GM12801 (cell line): ENCODE measurements around the gene DISC1.

Experiments
- TF ChIP-seq, protein P1 (sequence below): IDR thresholded peaks from one replicate; pipeline ENCODE4 v1.5.1; 2011; ENCODE audit warnings: control low read depth; ENCODE audit not compliant: insufficient read length; ENCODE audit errors: extremely low read depth

Gene DISC1

DNA sequence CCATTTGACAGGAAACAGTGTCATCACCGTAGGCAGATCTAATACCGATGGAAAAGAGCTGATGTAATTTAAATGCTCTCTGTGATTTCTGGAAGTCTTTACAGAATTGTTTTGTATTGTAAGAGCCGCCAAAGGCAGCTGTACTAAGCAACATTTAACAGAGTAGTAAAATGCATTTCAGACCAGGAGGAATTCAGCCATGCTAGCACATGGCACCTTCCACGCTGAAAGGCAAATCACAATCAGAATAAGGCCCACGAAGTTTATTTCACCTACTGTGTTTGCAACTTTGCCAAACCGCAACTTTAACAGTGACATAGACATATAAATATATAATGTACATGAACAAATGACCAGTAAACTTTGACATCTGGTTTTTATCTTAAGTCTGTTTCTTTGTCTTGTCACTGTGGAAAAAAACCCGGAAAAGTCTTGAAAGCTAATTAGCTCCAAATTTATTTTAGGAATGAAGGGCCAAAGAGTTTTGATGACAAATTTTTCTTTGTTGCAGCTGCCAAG lies 26.1 kb upstream of the DISC1 start:
- TF ChIP-seq, protein P1, sequence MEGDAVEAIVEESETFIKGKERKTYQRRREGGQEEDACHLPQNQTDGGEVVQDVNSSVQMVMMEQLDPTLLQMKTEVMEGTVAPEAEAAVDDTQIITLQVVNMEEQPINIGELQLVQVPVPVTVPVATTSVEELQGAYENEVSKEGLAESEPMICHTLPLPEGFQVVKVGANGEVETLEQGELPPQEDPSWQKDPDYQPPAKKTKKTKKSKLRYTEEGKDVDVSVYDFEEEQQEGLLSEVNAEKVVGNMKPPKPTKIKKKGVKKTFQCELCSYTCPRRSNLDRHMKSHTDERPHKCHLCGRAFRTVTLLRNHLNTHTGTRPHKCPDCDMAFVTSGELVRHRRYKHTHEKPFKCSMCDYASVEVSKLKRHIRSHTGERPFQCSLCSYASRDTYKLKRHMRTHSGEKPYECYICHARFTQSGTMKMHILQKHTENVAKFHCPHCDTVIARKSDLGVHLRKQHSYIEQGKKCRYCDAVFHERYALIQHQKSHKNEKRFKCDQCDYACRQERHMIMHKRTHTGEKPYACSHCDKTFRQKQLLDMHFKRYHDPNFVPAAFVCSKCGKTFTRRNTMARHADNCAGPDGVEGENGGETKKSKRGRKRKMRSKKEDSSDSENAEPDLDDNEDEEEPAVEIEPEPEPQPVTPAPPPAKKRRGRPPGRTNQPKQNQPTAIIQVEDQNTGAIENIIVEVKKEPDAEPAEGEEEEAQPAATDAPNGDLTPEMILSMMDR: no peak

DNA sequence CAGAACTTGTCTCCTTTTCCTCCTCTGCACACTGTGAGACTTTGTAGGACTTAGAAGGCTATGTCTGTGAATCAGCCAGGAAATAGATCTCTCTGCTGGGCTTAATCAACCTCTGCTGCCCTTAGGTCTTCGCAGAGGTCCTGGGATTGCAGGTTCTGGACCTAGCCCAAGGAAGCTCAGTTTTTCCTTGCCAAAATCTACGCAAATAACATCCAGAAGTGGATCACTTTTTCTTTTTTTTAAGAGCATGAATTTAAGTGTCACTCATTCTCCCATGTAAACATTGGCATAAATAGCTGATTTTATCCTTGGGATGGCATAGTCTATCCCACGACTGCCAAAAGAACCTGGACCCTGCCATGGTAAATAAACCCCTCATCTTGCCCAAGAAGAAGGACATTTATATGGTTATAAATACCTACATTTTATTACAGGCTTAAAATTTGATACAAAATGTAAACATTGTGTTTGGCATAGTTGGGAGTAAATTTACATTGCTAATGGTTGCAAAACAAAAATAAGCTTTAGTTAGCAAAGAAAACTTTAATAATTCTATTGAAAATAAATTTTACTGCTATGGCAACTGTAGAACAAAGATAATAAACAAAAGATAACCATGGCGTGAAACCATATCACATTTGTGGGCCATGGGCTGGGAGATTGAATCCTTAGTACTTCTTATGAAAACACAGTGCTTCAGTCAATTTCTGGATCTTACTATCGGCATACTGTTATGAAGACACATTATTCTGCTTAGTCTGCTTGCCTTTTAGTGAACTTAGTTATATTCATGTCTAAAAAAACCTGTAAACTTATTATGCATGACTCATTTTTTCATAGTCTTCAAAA lies 24.5 kb upstream of the DISC1 start:
- TF ChIP-seq, protein P1: no peak

DNA sequence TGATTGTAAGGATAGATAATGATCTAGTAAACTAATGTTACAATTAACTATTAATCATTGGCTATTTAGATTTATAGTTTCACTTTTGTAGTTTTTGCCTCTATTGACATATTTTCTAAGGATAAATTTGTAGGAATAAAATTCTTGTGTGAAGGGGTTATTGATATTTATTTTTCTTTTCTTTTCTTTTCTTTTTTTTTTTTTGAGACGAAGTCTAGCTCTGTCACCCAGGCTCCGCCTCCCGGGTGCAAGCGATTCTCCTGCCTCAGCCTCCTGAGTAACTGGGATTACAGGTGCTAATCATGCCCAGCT lies 24.0 kb upstream of the DISC1 start:
- TF ChIP-seq, protein P1: no peak

DNA sequence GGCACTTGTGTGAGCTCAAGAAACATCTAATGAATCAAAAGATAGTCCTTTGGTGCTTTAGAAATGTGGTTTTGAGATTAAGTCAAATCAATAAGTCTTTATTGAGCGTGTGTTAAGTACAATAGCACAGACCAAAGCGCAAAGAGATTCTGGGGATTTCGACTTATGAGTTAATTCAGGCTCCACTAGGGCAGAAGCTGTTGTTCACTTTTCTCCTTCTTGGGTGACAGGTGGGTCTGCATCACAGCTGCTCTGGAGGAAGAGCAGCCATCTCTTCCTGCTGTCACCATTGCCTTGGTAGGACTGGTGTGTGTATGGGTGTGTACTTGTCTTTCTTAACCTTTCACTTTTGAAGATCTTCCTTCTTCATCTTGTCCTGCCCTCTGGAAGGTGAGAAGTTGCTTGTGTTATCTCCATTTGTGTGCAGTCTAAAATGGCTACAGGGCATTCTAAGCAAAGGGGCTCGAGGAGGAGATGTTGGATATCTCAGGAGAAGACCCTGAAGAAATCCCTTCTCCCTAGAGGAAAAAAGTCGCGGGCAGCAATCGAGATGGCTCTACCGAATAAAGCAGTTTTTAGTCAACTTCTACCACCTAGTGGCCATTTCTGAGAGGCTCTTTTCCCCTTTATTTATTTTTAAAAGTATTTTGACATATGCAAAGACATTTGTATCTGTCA lies 22.9 kb upstream of the DISC1 start:
- TF ChIP-seq, protein P1: no peak

DNA sequence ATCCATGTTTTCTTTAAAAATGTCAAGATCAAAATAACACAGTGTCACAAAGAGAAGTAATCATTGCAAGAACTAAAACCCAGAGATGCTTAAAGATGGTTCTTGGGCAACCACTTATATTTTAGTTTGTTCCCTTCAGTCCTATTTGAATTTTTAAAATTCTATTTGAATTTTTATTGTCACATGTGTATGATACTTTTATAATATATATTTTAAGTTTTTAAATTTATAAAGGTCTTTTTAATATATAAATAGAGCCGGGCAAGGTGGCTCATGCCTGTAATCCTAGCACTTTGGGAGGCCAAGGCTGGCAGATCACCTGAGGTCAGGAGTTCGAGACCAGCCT lies 22.3 kb upstream of the DISC1 start:
- TF ChIP-seq, protein P1: no peak

DNA sequence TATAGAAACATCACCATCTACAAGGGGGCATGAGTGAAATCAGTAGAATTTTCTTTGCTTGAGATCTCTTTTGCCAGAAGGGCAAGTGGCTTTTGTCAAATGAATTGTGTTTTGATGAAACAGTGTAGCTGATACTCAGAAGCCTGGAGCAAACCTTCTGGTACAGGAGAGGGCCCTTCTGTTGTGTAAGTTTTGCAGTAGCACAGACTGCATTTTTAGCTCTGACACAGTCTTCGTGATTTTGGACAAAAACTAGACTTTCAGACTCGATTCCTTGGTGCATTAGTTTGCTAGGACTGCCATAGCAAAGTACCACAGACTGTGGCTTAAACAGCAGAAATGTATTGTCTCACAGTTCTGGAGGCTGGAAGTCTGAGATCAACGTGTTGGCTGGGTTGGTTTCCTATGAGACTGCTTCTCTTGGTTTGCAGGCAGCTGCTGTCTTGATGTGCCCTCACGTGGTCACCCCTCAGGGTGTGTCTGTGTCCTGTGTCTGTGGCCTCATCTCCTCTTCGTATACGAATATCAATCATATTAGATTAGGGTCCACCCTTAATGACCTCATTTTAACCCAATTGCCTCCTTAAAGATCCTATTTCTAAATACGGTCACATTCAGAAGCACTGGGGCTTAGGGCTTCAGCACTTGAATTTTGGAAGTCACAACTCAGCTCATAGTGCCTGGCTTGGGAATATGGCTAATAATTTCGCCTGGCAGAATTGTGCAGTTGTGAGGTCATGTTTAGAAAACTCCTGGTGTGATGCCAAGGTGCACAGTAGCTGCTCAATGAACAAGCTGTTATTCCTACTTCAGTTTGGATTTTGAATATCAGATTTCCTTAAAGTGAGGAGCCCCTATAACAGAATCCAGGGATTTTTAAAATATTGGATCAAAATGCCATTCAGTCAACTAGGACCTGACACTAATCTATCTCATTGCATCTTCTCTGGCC lies 21.2 kb upstream of the DISC1 start:
- TF ChIP-seq, protein P1: no peak

DNA sequence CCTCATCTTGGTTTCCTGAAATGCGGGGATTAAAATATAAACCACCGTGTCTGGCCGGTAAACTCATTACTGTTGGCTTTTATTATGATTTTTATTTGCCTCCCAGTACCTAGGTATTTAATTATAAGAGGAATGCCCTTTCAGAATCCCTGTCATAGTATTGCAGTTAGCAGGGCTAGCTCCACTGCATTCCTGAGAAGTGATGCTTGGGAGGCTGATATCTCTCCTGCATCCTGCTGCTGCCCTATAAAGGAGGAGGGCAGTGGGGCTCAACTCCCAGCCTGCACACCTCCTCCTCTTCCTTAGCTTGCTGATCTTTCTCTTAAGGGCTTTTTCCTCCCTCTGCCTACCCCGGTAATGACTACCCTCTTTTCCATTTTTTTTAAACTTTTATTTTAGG lies 19.9 kb upstream of the DISC1 start:
- TF ChIP-seq, protein P1: no peak
